Mesothelial cell of epicardium (in vitro differentiated cells): ENCODE results near the gene ZNF133. TPM values are rescaled to one million over a fixed set of nuclear protein-coding genes. Genes with fewer than 3 reads are reported as not detected.

Source experiments
- DNase-seq, 2 experiments: peaks; one replicate each; pipeline ENCODE4 v3.0.0; 2021; ENCODE audit warnings: low spot score in 2 of 2; ENCODE audit not compliant: unreplicated experiment in 2 of 2
- H3K27ac Mint-ChIP-seq: 2 replicates; pipeline ENCODE4 v1.8.0; 2021; ENCODE audit warnings: mixed read lengths
- H3K27me3 Mint-ChIP-seq: 2 replicates; pipeline ENCODE4 v1.8.0; 2021; ENCODE audit warnings: low read depth, mixed read lengths
- H3K36me3 Mint-ChIP-seq: 2 replicates; pipeline ENCODE4 v1.8.0; 2021; ENCODE audit warnings: mixed read lengths
- H3K4me1 Mint-ChIP-seq: 2 replicates; pipeline ENCODE4 v1.8.0; 2021; ENCODE audit warnings: mixed read lengths
- H3K4me3 Mint-ChIP-seq: 2 replicates; pipeline ENCODE4 v1.8.0; 2021; ENCODE audit warnings: mild to moderate bottlenecking, moderate library complexity, mixed read lengths
- H3K9me3 Mint-ChIP-seq: 2 replicates; pipeline ENCODE4 v1.8.0; 2021; ENCODE audit warnings: mixed read lengths
- CTCF ChIP-seq: fragments of 200-600 bp; sonication (generic); IDR thresholded peaks from one replicate; pipeline ENCODE4 v1.5.0; 2021; ENCODE audit warnings: antibody characterized with exemption; ENCODE audit not compliant: unreplicated experiment
- total RNA-seq: library from RNA; stranded (reverse); gene quantifications from 3 replicates; pipeline ENCODE4 v1.2.1, GENCODE V29; 2021

Gene ZNF133
- total RNA-seq, 1 donor from 2014 or later, result 24.3 TPM

GRCh38 chr20:18310592-18310991 lies 22.3 kb downstream of the ZNF133 start:
- Mint-ChIP-seq H3K36me3 (peaks cover 50% of the 10 kb centered on the region), H3K27me3 (no peaks in the 10 kb centered on the region), H3K4me3 (no peak overlapping the region), H3K9me3 (no peaks in the 10 kb centered on the region), H3K27ac (no peak overlapping the region), H3K4me1 (no peaks in the 10 kb centered on the region)
- DNase-seq, result no peak
- no peak for TF ChIP-seq CTCF

DNA sequence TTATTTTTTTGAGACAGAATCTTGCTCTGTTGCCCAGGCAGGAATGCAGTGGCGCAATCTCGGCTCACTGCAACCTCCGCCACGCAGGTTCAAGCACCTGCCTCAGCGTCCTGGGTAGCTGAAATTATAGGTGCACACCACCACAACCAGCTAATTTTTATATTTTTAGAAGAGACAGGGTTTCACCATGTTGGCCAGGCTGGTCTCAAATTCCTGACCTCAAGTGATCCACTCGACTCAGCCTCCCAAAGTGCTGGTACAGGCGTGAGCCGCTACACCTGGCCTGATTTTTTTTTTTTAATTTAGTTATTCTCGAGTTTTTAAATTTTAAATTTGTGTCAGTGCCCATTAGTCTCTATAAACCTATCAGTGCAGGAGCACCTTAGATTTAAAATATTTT lies 24.4 kb downstream of the ZNF133 start:
- no peaks in the 10 kb centered on the region for H3K9me3 Mint-ChIP-seq
- H3K4me1 Mint-ChIP-seq, result no peaks in the 10 kb centered on the region
- no peak for TF ChIP-seq CTCF
- no peaks in the 10 kb centered on the region for H3K27me3 Mint-ChIP-seq
- H3K4me3 Mint-ChIP-seq, result no peak overlapping the region
- H3K36me3 Mint-ChIP-seq, result peaks cover 56% of the 10 kb centered on the region
- no peak overlapping the region for H3K27ac Mint-ChIP-seq
- DNase-seq, result no peak

GRCh38 chr20:18313411-18313810 lies 25.1 kb downstream of the ZNF133 start:
- no peaks in the 10 kb centered on the region for H3K4me1 Mint-ChIP-seq
- H3K36me3 Mint-ChIP-seq, result peaks cover 60% of the 10 kb centered on the region
- no peaks in the 10 kb centered on the region for H3K27me3 Mint-ChIP-seq
- DNase-seq, result no peak
- H3K9me3 Mint-ChIP-seq, result no peaks in the 10 kb centered on the region
- no peak overlapping the region for H3K27ac Mint-ChIP-seq
- TF ChIP-seq CTCF, result no peak
- no peak overlapping the region for H3K4me3 Mint-ChIP-seq

- no peak for DNase-seq
- Mint-ChIP-seq H3K9me3 (no peaks in the 10 kb centered on the region), H3K36me3 (peaks cover 57% of the 10 kb centered on the region), H3K27ac (no peak overlapping the region), H3K4me1 (no peaks in the 10 kb centered on the region), H3K4me3 (no peak overlapping the region), H3K27me3 (no peaks in the 10 kb centered on the region)
- no peak for TF ChIP-seq CTCF
Measured at GRCh38 chr20:18314786-18315406, 26.6 kb downstream of the ZNF133 start.

- Mint-ChIP-seq H3K9me3 (no peaks in the 10 kb centered on the region), H3K27ac (no peak overlapping the region), H3K4me1 (no peaks in the 10 kb centered on the region), H3K27me3 (no peaks in the 10 kb centered on the region), H3K4me3 (no peak overlapping the region), H3K36me3 (peaks cover 52% of the 10 kb centered on the region)
- TF ChIP-seq CTCF, result no peak
- DNase-seq, result no peak
Measured at GRCh38 chr20:18316166-18316565, 27.8 kb downstream of the ZNF133 start.

GRCh38 chr20:18321316-18321715 lies 33.0 kb downstream of the ZNF133 start:
- no peak for TF ChIP-seq CTCF
- peaks cover 8% of the 10 kb centered on the region for H3K4me1 Mint-ChIP-seq

More at GRCh38 chr20:18321316-18321715, 33.0 kb downstream of the ZNF133 start:
- Mint-ChIP-seq H3K27ac (no peak overlapping the region), H3K4me3 (no peak overlapping the region), H3K36me3 (peaks cover 24% of the 10 kb centered on the region), H3K9me3 (peaks cover 1% of the 10 kb centered on the region), H3K27me3 (no peaks in the 10 kb centered on the region)
- DNase-seq, result no peak
